Ascending aorta (tissue), 2 donors: Measurements from ENCODE around the gene INTS6. TPM values are rescaled to one million over a fixed set of nuclear protein-coding genes. Genes with fewer than 3 reads are reported as not detected.
A peak's percentile ranks its signal among the peaks of the same experiment; 100 is the strongest.

ENCODE experiments used
- DNase-seq, 2 donors: peaks; one replicate each; pipeline ENCODE4 v3.0.0-alpha.2; 2019; ENCODE audit warnings: low spot score in 2 of 2
- H3K27ac ChIP-seq, 2 donors: fragments of 200-600 bp; sonication (generic); one replicate each; pipeline ENCODE4 v1.5.1; 2016 to 2017; ENCODE audit warnings: mild to moderate bottlenecking in 1 of 2
- H3K27me3 ChIP-seq: fragments of 200-600 bp; sonication (generic); one replicate; pipeline ENCODE4 v1.5.1; 2017
- H3K36me3 ChIP-seq, 2 donors: fragments of 200-600 bp; sonication (generic); one replicate each; pipeline ENCODE4 v1.5.1; 2016
- H3K4me1 ChIP-seq, 2 donors: fragments of 200-600 bp; sonication (generic); one replicate each; pipeline ENCODE4 v1.5.1; 2016 to 2017; ENCODE audit warnings: mild to moderate bottlenecking in 1 of 2
- H3K4me3 ChIP-seq, 2 donors: fragments of 200-600 bp; sonication (generic); one replicate each; pipeline ENCODE4 v1.5.1; 2016 to 2017; ENCODE audit warnings: mild to moderate bottlenecking in 1 of 2
- H3K9me3 ChIP-seq, 2 donors: fragments of 200-600 bp; sonication (generic); one replicate each; pipeline ENCODE4 v1.5.1; 2016
- CTCF ChIP-seq, 3 experiments: fragments of 200-600 bp in 2 of 3; fragments of 450-650 bp in 1 of 3; sonication (generic) in 2 of 3; IDR thresholded peaks; one replicate each; pipeline ENCODE4 v1.5.1; 2016 to 2019; ENCODE audit warnings: antibody characterized with exemption in 3 of 3, mild to moderate bottlenecking in 1 of 3, moderate library complexity in 1 of 3
- intact Hi-C: fragments of 100-400 bp; cut with DNase I; formaldehyde crosslinking; loops from one replicate; pipeline ENCODE4 v1.15.1; 2023
- total RNA-seq: library from RNA; depleted of rRNA; stranded (reverse); fragments of >200 nt; gene quantifications from one replicate; pipeline ENCODE4 v1.1.0, GENCODE V29; 2016

INTS6 gene
- total RNA-seq, 1 donor from 2014 or later: 43.5 TPM

GRCh38 chr13:51444922-51445321, 7.9 kb downstream of the INTS6 start:
- intact Hi-C loops: no loop called here

DNA sequence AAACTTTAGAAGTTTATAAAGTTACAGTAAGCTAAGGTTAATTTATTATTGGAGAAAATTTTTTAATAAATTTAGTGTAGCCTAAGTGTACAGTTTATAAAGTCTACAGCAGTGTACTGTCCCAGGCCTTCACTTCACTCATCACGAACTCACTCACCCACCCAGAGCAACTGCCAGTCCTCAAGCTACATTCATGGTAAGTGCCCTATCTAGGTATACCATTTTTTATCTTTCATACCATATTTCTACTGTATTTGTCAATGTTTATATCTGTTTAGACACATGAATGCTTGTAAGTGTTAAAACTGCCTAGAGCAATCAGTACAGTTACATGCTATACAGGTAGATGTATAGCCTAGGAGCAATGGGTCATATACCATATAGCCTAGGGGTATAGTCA, 12.5 kb downstream of the INTS6 start:
- intact Hi-C loops: no loop called here
- TF ChIP-seq CTCF (IDR thresholded peaks at IDR 0.05): no peak
- Histone ChIP-seq H3K36me3 (no peaks in the 10 kb centered on the region), H3K4me3 (no peak overlapping the region), H3K4me1 (no peaks in the 10 kb centered on the region), H3K27me3 (no peaks in the 10 kb centered on the region), H3K27ac (no peak overlapping the region), H3K9me3 (no peaks in the 10 kb centered on the region)
- no peak for DNase-seq

More at GRCh38 chr13:51444922-51445321, 7.9 kb downstream of the INTS6 start:
- Histone ChIP-seq H3K9me3 (no peaks in the 10 kb centered on the region), H3K36me3 (peaks cover 0 to 5% of the 10 kb centered on the region in 2 donors), H3K27ac (no peak overlapping the region), H3K27me3 (no peaks in the 10 kb centered on the region), H3K4me1 (no peaks in the 10 kb centered on the region), H3K4me3 (no peak overlapping the region)
- peak in 1 of 3 experiments; percentile 34 for TF ChIP-seq CTCF (IDR thresholded peaks at IDR 0.05)
- DNase-seq: no peak

- intact Hi-C loops: no loop called here
- H3K36me3 ChIP-seq: peaks cover 0 to 3% of the 10 kb centered on the region in 2 donors
- H3K9me3 ChIP-seq: no peaks in the 10 kb centered on the region
- no peaks in the 10 kb centered on the region for H3K4me1 ChIP-seq
- no peak overlapping the region for H3K4me3 ChIP-seq
- H3K27me3 ChIP-seq: no peaks in the 10 kb centered on the region
- no peak for TF ChIP-seq CTCF (IDR thresholded peaks at IDR 0.05)
- no peak for DNase-seq
- no peak overlapping the region for H3K27ac ChIP-seq
These were observed 15.2 kb downstream of the INTS6 start for GRCh38 chr13:51437550-51438127.

- Histone ChIP-seq H3K36me3 (peaks cover 0 to 3% of the 10 kb centered on the region in 2 donors), H3K27ac (no peak overlapping the region), H3K9me3 (no peaks in the 10 kb centered on the region), H3K4me3 (no peak overlapping the region), H3K4me1 (no peaks in the 10 kb centered on the region), H3K27me3 (no peaks in the 10 kb centered on the region)
- DNase-seq: no peak
- intact Hi-C loops: no loop called here
- peak in 2 of 3 experiments; percentile 44 to 50 for TF ChIP-seq CTCF (IDR thresholded peaks at IDR 0.05)
These were observed 17.7 kb downstream of the INTS6 start for GRCh38 chr13:51435002-51435578.

GRCh38 chr13:51432576-51432975, 20.3 kb downstream of the INTS6 start:
- Histone ChIP-seq H3K27me3 (no peaks in the 10 kb centered on the region), H3K4me1 (no peaks in the 10 kb centered on the region), H3K27ac (no peak overlapping the region), H3K9me3 (no peaks in the 10 kb centered on the region), H3K4me3 (no peak overlapping the region), H3K36me3 (peaks cover 0 to 11% of the 10 kb centered on the region in 2 donors)
- TF ChIP-seq CTCF (IDR thresholded peaks at IDR 0.05): no peak
- DNase-seq: no peak
- intact Hi-C loops: no loop called here
